Peyer's patch (tissue), 4 donors: ENCODE results near the gene MAN2A1. TPM values are rescaled to one million over a fixed set of nuclear protein-coding genes. Genes with fewer than 3 reads are reported as not detected.
A peak's percentile ranks its signal among the peaks of the same experiment; 100 is the strongest.

Source experiments
- DNase-seq, 3 donors: peaks; one replicate each; pipeline ENCODE4 v3.0.0-alpha.2; 2017 to 2019
- H3K27ac ChIP-seq, 4 donors: fragments of 200-600 bp; sonication (generic); one replicate each; pipeline ENCODE4 v1.5.1; 2016 to 2019
- H3K27me3 ChIP-seq, 2 donors: fragments of 200-600 bp; sonication (generic); one replicate each; pipeline ENCODE4 v1.5.1; 2019
- H3K36me3 ChIP-seq, 3 donors: fragments of 200-600 bp; sonication (generic); one replicate each; pipeline ENCODE4 v1.5.1; 2016 to 2019
- H3K4me1 ChIP-seq, 4 donors: fragments of 200-600 bp; sonication (generic); one replicate each; pipeline ENCODE4 v1.5.1; 2016 to 2019
- H3K4me3 ChIP-seq, 4 donors: fragments of 200-600 bp; sonication (generic); 1 replicate in 3 of 4; 2 replicates in 1 of 4; pipeline ENCODE4 v1.5.1; 2016 to 2019; ENCODE audit warnings: mild to moderate bottlenecking in 1 of 4
- H3K9me3 ChIP-seq, 4 donors: fragments of 200-600 bp; sonication (generic); one replicate each; pipeline ENCODE4 v1.5.1; 2016 to 2019; ENCODE audit warnings: mild to moderate bottlenecking in 1 of 4
- CTCF ChIP-seq, 6 experiments: fragments of 450-650 bp in 4 of 6; fragments of 200-600 bp in 2 of 6; sonication (generic) in 1 of 6; IDR thresholded peaks; one replicate each; pipeline ENCODE4 v1.5.1; 2017 to 2019; ENCODE audit warnings: antibody characterized with exemption in 6 of 6, mild to moderate bottlenecking in 3 of 6, moderate library complexity in 1 of 6
- POLR2A ChIP-seq, 2 donors: fragments of 450-650 bp; IDR thresholded peaks; one replicate each; pipeline ENCODE4 v1.5.1; 2017; ENCODE audit warnings: antibody characterized with exemption in 2 of 2, mild to moderate bottlenecking in 2 of 2, moderate library complexity in 2 of 2
- total RNA-seq, 4 donors: library from RNA; depleted of rRNA; stranded (reverse); fragments of >200 nt; gene quantifications; one replicate each; pipeline ENCODE4 v1.1.0, GENCODE V29; 2016

The MAN2A1 gene
- total RNA-seq, 4 donors from 2014 or later = 52.8 to 112 (median 95.3) TPM

DNA sequence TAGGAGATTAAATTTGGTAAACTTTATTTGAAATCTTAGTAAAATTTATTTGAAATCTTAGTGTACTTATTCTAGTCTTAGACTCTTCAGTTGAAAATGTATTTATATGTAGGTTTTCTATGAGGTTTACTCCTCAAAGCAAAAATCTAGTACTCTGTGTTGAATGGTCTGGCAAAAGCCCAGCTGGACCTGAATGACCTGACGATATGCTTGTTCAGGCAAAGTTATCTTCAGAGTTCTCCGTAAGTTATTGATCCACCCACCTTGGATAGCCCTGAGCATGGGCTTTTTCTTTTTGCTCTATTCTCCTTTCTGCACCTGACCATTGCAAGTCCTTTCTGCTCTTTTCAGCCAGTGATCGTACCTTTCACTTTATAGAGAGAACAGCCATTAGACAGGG is 158.4 kb downstream of the MAN2A1 start:
- Histone ChIP-seq H3K27ac (no peak overlapping the region), H3K27me3 (no peaks in the 10 kb centered on the region), H3K4me3 (no peak overlapping the region), H3K4me1 (no peaks in the 10 kb centered on the region), H3K36me3 (peaks cover 0 to 48% (median 0%) of the 10 kb centered on the region in 3 donors), H3K9me3 (no peaks in the 10 kb centered on the region)
- no peak for DNase-seq
- TF ChIP-seq CTCF (IDR thresholded peaks at IDR 0.05) = no peak
- TF ChIP-seq POLR2A (IDR thresholded peaks at IDR 0.05) = no peak

DNA sequence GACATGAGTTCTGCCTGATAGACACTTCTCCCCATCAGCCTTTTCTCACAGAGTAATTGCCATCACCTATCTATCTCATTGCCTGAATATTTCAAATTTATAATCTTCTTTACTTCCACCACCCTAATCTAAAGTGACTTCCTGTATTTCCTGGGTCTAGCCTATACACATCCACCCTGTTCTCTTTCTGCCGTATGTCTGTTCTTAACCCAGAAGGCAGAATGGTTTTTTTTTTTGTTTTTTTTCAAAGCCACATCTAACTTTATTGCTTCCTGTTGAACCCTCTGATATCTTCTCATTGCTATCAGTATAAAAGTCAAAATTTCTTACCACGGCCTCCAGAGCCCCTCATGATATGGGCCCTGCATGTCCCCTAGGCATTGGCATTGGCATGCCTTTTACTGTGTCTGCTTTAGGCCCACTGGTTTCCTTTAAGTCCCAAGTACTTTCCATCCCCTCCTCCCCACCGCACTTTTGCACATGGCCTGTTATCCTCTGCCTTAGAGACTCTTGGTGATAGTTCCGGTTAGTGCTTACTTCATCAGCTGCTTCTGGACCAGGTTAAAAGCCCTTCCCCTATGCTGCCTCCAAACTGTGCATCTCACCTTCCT is 159.9 kb downstream of the MAN2A1 start:
- DNase-seq = no peak
- Histone ChIP-seq H3K27me3 (no peaks in the 10 kb centered on the region), H3K36me3 (peaks cover 0 to 46% (median 0%) of the 10 kb centered on the region in 3 donors), H3K9me3 (no peaks in the 10 kb centered on the region), H3K27ac (no peak overlapping the region), H3K4me3 (no peak overlapping the region), H3K4me1 (no peaks in the 10 kb centered on the region)
- TF ChIP-seq POLR2A (IDR thresholded peaks at IDR 0.05) (no peak), CTCF (IDR thresholded peaks at IDR 0.05) (no peak)

DNA sequence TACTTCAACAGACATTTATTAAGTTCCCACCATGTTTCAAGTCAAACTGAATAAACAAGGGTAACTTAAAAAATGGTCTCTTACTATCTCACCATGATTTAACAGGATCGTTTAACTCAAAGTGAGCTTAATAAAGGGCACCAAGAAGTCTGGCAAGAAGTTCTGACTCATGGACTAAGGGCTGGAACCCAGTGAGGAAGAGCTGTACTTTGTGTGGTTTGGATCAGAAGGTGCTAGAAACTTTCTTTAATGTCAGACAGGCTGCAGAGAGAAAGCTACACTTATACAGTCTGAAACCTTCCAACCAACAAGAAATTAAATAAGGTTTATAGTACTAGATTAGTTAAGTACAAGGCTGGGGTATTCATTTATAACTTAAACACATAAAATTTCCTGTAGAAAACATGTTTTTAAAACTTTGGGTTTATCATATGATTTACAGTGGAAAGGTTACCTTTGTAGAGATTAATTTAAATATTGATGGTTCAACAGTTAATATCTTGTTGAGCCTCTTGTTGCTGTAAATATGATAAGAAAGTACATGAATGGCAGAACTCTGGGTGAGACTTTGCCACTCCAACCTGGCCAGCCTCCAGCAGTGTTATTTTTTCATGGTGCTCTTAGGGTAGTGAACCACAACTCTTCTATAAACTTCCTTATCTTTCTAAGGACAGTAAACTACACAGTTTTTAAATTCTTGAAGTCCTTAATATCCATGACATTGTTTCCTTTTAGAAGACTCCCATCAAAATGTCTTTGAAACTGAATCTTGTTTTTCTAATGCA is 162.8 kb downstream of the MAN2A1 start:
- DNase-seq = no peak
- peak overlapping the region in 1 of 4 donors; percentile 3 for H3K27ac ChIP-seq
- no peaks in the 10 kb centered on the region for H3K4me1 ChIP-seq
- H3K27me3 ChIP-seq = no peaks in the 10 kb centered on the region
- peaks cover 0 to 57% (median 0%) of the 10 kb centered on the region in 3 donors for H3K36me3 ChIP-seq
- TF ChIP-seq POLR2A (IDR thresholded peaks at IDR 0.05) = no peak
- no peak for TF ChIP-seq CTCF (IDR thresholded peaks at IDR 0.05)
- no peak overlapping the region for H3K4me3 ChIP-seq
- no peaks in the 10 kb centered on the region for H3K9me3 ChIP-seq

DNA sequence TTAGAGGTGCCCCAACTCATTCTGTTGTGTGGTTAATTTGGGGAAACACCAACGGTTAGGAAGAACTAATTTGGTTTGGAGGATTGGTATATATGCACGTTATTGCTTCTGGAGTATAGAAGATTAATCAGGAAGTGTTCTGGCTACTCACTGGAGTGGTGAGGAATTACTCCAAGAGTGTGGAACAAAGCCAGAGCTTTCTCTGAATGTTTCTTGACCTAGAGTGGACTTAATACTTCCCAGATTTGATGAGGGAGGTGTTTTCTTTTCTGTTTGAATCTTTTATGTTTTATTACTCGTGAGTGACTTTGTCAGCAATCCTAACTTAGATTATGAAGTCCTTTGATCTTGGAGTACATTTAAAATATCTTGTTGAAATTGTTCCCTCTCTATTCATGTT is 163.7 kb downstream of the MAN2A1 start:
- no peaks in the 10 kb centered on the region for H3K27me3 ChIP-seq
- H3K9me3 ChIP-seq = no peaks in the 10 kb centered on the region
- no peak for DNase-seq
- peaks cover 0 to 57% (median 0%) of the 10 kb centered on the region in 3 donors for H3K36me3 ChIP-seq
- no peaks in the 10 kb centered on the region for H3K4me1 ChIP-seq
- H3K4me3 ChIP-seq = no peak overlapping the region
- no peak overlapping the region for H3K27ac ChIP-seq
- TF ChIP-seq POLR2A (IDR thresholded peaks at IDR 0.05) = no peak
- no peak for TF ChIP-seq CTCF (IDR thresholded peaks at IDR 0.05)

DNA sequence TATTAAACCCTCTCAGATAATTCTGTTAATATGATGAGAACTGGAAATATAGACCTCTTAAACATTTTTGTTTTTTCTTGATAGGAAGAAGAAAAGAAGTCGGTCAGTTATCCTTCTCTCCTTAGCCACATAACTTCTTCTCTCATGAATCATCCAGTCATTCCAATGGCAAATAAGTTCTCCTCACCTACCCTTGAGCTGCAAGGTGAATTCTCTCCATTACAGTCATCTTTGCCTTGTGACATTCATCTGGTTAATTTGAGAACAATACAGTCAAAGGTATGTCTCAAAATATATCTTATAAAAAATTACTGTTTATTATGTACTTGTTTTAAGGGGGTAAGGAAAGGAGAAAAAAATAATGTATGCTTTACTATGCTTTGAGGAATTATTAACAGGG is 165.3 kb downstream of the MAN2A1 start:
- Histone ChIP-seq H3K4me1 (no peaks in the 10 kb centered on the region), H3K27ac (no peak overlapping the region), H3K4me3 (no peak overlapping the region), H3K9me3 (no peaks in the 10 kb centered on the region), H3K27me3 (no peaks in the 10 kb centered on the region), H3K36me3 (peaks cover 0 to 49% (median 0%) of the 10 kb centered on the region in 3 donors)
- DNase-seq = no peak
- TF ChIP-seq CTCF (IDR thresholded peaks at IDR 0.05) (no peak), POLR2A (IDR thresholded peaks at IDR 0.05) (no peak)
